Prostate gland (tissue), 2 donors: ENCODE data around the gene IFT25. TPM values are rescaled to one million over a fixed set of nuclear protein-coding genes. Genes with fewer than 3 reads are reported as not detected.

Experiments
- DNase-seq: peaks from one replicate; pipeline ENCODE4 v3.0.0-alpha.2; 2019; ENCODE audit warnings: low spot score
- H3K27ac ChIP-seq, 2 donors: fragments of 200-600 bp; sonication (generic); 2 replicates each; pipeline ENCODE4 v1.5.1; 2017 to 2019
- H3K27me3 ChIP-seq: fragments of 200-600 bp; sonication (generic); replicated peaks from 2 replicates; pipeline ENCODE4 v1.5.1; 2019; ENCODE audit not compliant: insufficient read depth
- H3K36me3 ChIP-seq, 2 donors: fragments of 200-600 bp; sonication (generic); 1 replicate in 1 of 2; 2 replicates in 1 of 2; pipeline versions ENCODE4 v1.5.1 to v1.8.1; 2017 to 2019
- H3K4me1 ChIP-seq: fragments of 200-600 bp; sonication (generic); replicated peaks from 2 replicates; pipeline ENCODE4 v1.5.1; 2019
- H3K4me3 ChIP-seq, 2 donors: fragments of 200-600 bp; sonication (generic); 2 replicates each; pipeline ENCODE4 v1.5.1; 2017 to 2019
- H3K9me3 ChIP-seq: fragments of 200-600 bp; sonication (generic); 2 replicates; pipeline ENCODE4 v1.5.1; 2017
- POLR2A ChIP-seq: fragments of 450-650 bp; IDR thresholded peaks from one replicate; pipeline ENCODE4 v1.6.1; 2016; ENCODE audit warnings: antibody characterized with exemption, mild to moderate bottlenecking
- POLR2AphosphoS5 ChIP-seq: sonication (generic); formaldehyde crosslinking; IDR thresholded peaks from one replicate; pipeline ENCODE4 v1.6.1; 2017; ENCODE audit warnings: antibody characterized with exemption
- WGBS: methylation state at CpG from one replicate; pipeline ENCODE4 v1.1.5; 2018; 5-methylcytosine and 5-hydroxymethylcytosine counted together
- intact Hi-C: fragments of 100-400 bp; cut with DNase I; formaldehyde crosslinking; loops from one replicate; pipeline ENCODE4 v1.14.2; 2022
- total RNA-seq, 2 donors: library from RNA; depleted of rRNA; stranded (reverse); fragments of >200 nt; gene quantifications; one replicate each; pipeline ENCODE4 v1.1.0, GENCODE V29; 2016
- TF ChIP-seq, protein P1 (sequence below), 4 experiments: fragments of 200-600 bp in 2 of 4; fragments of 450-650 bp in 2 of 4; sonication (generic) in 2 of 4; IDR thresholded peaks; 1 replicate in 3 of 4; 2 replicates in 1 of 4; pipeline ENCODE4 v1.5.1; 2016 to 2019; ENCODE audit warnings: antibody characterized with exemption in 4 of 4, mild to moderate bottlenecking in 2 of 4, moderate library complexity in 2 of 4

The IFT25 gene
- total RNA-seq, 2 donors from 2014 or later, result 13.7 to 18.9 TPM

GRCh38 chr1:53984726-53985125 is 39.2 kb upstream of the IFT25 start:
- no peaks in the 10 kb centered on the region for H3K36me3 ChIP-seq
- H3K4me3 ChIP-seq, result no peak overlapping the region
- no peaks in the 10 kb centered on the region for H3K9me3 ChIP-seq
- no peaks in the 10 kb centered on the region for H3K27me3 ChIP-seq
- no peaks in the 10 kb centered on the region for H3K4me1 ChIP-seq
- intact Hi-C loops, result loop anchor here (5.0 kb wide), 1 partner anchor 68 kb away; the partner anchor contains the start of genes TCEANC2 and TMEM59
- no peak overlapping the region for H3K27ac ChIP-seq
- no peak for TF ChIP-seq POLR2A
- TF ChIP-seq POLR2AphosphoS5, result no peak
- DNase-seq, result no peak

GRCh38 chr1:53982763-53983104 is 37.2 kb upstream of the IFT25 start:
- intact Hi-C loops, result loop anchor here (5.0 kb wide), 1 partner anchor 70 kb away; the partner anchor contains the start of genes TCEANC2 and TMEM59
- WGBS, result 13% methylated on average over 4 of the region's 4 CpGs
- Histone ChIP-seq H3K9me3 (no peaks in the 10 kb centered on the region), H3K27me3 (no peaks in the 10 kb centered on the region), H3K36me3 (no peaks in the 10 kb centered on the region), H3K4me1 (no peaks in the 10 kb centered on the region), H3K4me3 (peak overlapping the region; percentile 17 to 25), H3K27ac (peak overlapping the region; percentile 50 to 52)
- DNase-seq, result no peak
- TF ChIP-seq POLR2A, result no peak
- no peak for TF ChIP-seq POLR2AphosphoS5
- TF ChIP-seq, protein P1, sequence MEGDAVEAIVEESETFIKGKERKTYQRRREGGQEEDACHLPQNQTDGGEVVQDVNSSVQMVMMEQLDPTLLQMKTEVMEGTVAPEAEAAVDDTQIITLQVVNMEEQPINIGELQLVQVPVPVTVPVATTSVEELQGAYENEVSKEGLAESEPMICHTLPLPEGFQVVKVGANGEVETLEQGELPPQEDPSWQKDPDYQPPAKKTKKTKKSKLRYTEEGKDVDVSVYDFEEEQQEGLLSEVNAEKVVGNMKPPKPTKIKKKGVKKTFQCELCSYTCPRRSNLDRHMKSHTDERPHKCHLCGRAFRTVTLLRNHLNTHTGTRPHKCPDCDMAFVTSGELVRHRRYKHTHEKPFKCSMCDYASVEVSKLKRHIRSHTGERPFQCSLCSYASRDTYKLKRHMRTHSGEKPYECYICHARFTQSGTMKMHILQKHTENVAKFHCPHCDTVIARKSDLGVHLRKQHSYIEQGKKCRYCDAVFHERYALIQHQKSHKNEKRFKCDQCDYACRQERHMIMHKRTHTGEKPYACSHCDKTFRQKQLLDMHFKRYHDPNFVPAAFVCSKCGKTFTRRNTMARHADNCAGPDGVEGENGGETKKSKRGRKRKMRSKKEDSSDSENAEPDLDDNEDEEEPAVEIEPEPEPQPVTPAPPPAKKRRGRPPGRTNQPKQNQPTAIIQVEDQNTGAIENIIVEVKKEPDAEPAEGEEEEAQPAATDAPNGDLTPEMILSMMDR (IDR thresholded peaks at IDR 0.05), result no peak

- 26% methylated on average over 20 of the region's 20 CpGs for WGBS
- no peaks in the 10 kb centered on the region for H3K36me3 ChIP-seq
- H3K4me1 ChIP-seq, result no peaks in the 10 kb centered on the region
- no peaks in the 10 kb centered on the region for H3K27me3 ChIP-seq
- peak; percentile 24 for DNase-seq
- H3K27ac ChIP-seq, result peak overlapping the region; percentile 50 to 52
- H3K9me3 ChIP-seq, result no peaks in the 10 kb centered on the region
- TF ChIP-seq, protein P1 (IDR thresholded peaks at IDR 0.05), result no peak
- no peak for TF ChIP-seq POLR2A
- TF ChIP-seq POLR2AphosphoS5, result no peak
- peak overlapping the region; percentile 17 to 25 for H3K4me3 ChIP-seq
- intact Hi-C loops, result loop anchor here (5.0 kb wide), 1 partner anchor 70 kb away; the partner anchor contains the start of genes TCEANC2 and TMEM59
These were observed 36.7 kb upstream of the IFT25 start for GRCh38 chr1:53982034-53982762.

DNA sequence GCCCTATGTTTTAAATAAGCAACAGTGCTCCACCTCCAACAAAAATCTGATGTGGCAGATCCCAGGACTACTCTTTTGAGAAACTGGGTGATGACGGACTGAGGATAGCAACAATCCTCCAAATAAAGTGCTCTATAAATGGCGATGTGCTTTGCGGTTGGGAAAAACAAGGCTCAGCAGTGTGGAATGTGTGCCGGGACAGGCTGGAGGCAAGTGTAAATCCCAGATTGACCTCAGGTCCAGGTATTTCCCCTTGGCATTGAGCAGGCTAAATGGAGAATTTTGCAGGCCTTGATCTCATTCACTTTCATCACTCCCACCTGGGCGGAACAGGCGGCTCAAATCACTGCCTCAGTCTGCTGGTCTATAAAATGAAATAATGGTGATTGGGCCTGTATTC is 35.7 kb upstream of the IFT25 start:
- Histone ChIP-seq H3K36me3 (no peaks in the 10 kb centered on the region), H3K9me3 (no peaks in the 10 kb centered on the region), H3K27me3 (no peaks in the 10 kb centered on the region), H3K4me1 (no peaks in the 10 kb centered on the region), H3K4me3 (no peak overlapping the region), H3K27ac (no peak overlapping the region)
- intact Hi-C loops, result loop anchor here (5.0 kb wide), 1 partner anchor 71 kb away; the partner anchor contains the start of genes TCEANC2 and TMEM59
- TF ChIP-seq POLR2AphosphoS5 (no peak), POLR2A (no peak)
- TF ChIP-seq, protein P1 (IDR thresholded peaks at IDR 0.05), result no peak
- no peak for DNase-seq
- 94% methylated on average over 6 of the region's 6 CpGs for WGBS

- H3K27ac ChIP-seq, result no peak overlapping the region
- no peaks in the 10 kb centered on the region for H3K27me3 ChIP-seq
- 89% methylated on average over 13 of the region's 13 CpGs for WGBS
- no peak for TF ChIP-seq POLR2A
- no peak for TF ChIP-seq POLR2AphosphoS5
- TF ChIP-seq, protein P1 (IDR thresholded peaks at IDR 0.05), result no peak
- H3K9me3 ChIP-seq, result no peaks in the 10 kb centered on the region
- no peaks in the 10 kb centered on the region for H3K36me3 ChIP-seq
- no peaks in the 10 kb centered on the region for H3K4me1 ChIP-seq
- intact Hi-C loops, result loop anchor here (5.0 kb wide), 1 partner anchor 72 kb away; the partner anchor contains the start of genes TCEANC2 and TMEM59
- no peak for DNase-seq
- no peak overlapping the region for H3K4me3 ChIP-seq
These were observed 34.4 kb upstream of the IFT25 start for GRCh38 chr1:53979712-53980450.
